ENCODE data around the gene TUT1.

TUT1 gene

GRCh38 chr11:62536301-62536957, 54.9 kb downstream of the TUT1 start:
- TF ChIP-seq CTCF (IDR thresholded peaks at IDR 0.05; ENCODE audit: low read depth, low read length): no peak
- DNase-seq (ENCODE audit: low read depth, low spot score): no peak
- in situ Hi-C loops (cut with HindIII; ENCODE audit: low sequenced_read_pairs): no loop called here
- no peak overlapping the region for H3K4me3 ChIP-seq (ENCODE audit: low read depth, low read length)

GRCh38 chr11:62535802-62536201, 55.5 kb downstream of the TUT1 start:
- no peak overlapping the region for H3K4me3 ChIP-seq (ENCODE audit: low read depth, low read length)
- TF ChIP-seq CTCF (IDR thresholded peaks at IDR 0.05; ENCODE audit: low read depth, low read length): no peak
- in situ Hi-C loops (cut with HindIII; ENCODE audit: low sequenced_read_pairs): no loop called here
- no peak for DNase-seq (ENCODE audit: low read depth, low spot score)

- in situ Hi-C loops (cut with HindIII; ENCODE audit: low sequenced_read_pairs): no loop called here
- H3K4me3 ChIP-seq (ENCODE audit: low read depth, low read length): no peak overlapping the region
- DNase-seq (ENCODE audit: low read depth, low spot score): no peak
- TF ChIP-seq CTCF (IDR thresholded peaks at IDR 0.05; ENCODE audit: low read depth, low read length): no peak
Observed at GRCh38 chr11:62534779-62535545, 56.4 kb downstream of the TUT1 start.

- no peak for DNase-seq (ENCODE audit: low read depth, low spot score)
- no peak overlapping the region for H3K4me3 ChIP-seq (ENCODE audit: low read depth, low read length)
- in situ Hi-C loops (cut with HindIII; ENCODE audit: low sequenced_read_pairs): no loop called here
- TF ChIP-seq CTCF (IDR thresholded peaks at IDR 0.05; ENCODE audit: low read depth, low read length): no peak
Observed at GRCh38 chr11:62532096-62532495, 59.2 kb downstream of the TUT1 start.

Measured in astrocyte of the spinal cord (primary cell).